Gastroesophageal sphincter (tissue), 4 donors: ENCODE measurements around the gene TXNL1. TPM values are rescaled to one million over a fixed set of nuclear protein-coding genes. Genes with fewer than 3 reads are reported as not detected.
"Not testable (repeated sequence)": the region's sequence is repeated elsewhere in the genome, so short reads cannot be mapped to it uniquely, and the experiment has no call there.

ENCODE experiments used
- ATAC-seq: fragments of 150-250 bp; one replicate; pipeline ENCODE4 v1.9.1; 2016; ENCODE audit warnings: mild to moderate bottlenecking, moderate library complexity
- H3K27ac ChIP-seq, 4 donors: fragments of 200-600 bp; sonication (generic) in 3 of 4; 1 replicate in 3 of 4; 2 replicates in 1 of 4; pipeline ENCODE4 v1.5.1; 2016 to 2019
- H3K27me3 ChIP-seq: fragments of 200-600 bp; sonication (generic); one replicate; pipeline ENCODE4 v1.5.1; 2019
- H3K36me3 ChIP-seq, 2 donors: fragments of 200-600 bp; sonication (generic); one replicate each; pipeline ENCODE4 v1.5.1; 2019; ENCODE audit warnings: control low read depth in 1 of 2
- H3K4me1 ChIP-seq, 3 donors: fragments of 200-600 bp; sonication (generic); 1 replicate in 2 of 3; 2 replicates in 1 of 3; pipeline ENCODE4 v1.5.1; 2016 to 2019; ENCODE audit warnings: control low read depth in 2 of 3
- H3K4me3 ChIP-seq, 2 donors: fragments of 200-600 bp; sonication (generic); one replicate each; pipeline ENCODE4 v1.5.1; 2019; ENCODE audit warnings: mild to moderate bottlenecking in 1 of 2, moderate library complexity in 1 of 2
- H3K9me3 ChIP-seq, 3 donors: fragments of 200-600 bp; sonication (generic); one replicate each; pipeline ENCODE4 v1.5.1; 2017 to 2019; ENCODE audit warnings: control low read depth in 2 of 3
- EP300 ChIP-seq: sonication (generic); formaldehyde crosslinking; IDR thresholded peaks from one replicate; pipeline ENCODE4 v1.6.1; 2017; ENCODE audit warnings: antibody characterized with exemption, mild to moderate bottlenecking
- POLR2A ChIP-seq, 2 donors: fragments of 450-650 bp; IDR thresholded peaks; one replicate each; pipeline ENCODE4 v1.6.1; 2017; ENCODE audit warnings: antibody characterized with exemption in 2 of 2, mild to moderate bottlenecking in 2 of 2, moderate library complexity in 1 of 2
- POLR2AphosphoS5 ChIP-seq: sonication (generic); formaldehyde crosslinking; IDR thresholded peaks from one replicate; pipeline ENCODE4 v1.6.1; 2017; ENCODE audit warnings: antibody characterized with exemption
- WGBS, 2 donors: methylation state at CpG; one replicate each; pipeline ENCODE4 v1.1.5; 2018; ENCODE audit warnings: low coverage in 1 of 2; 5-methylcytosine and 5-hydroxymethylcytosine counted together
- total RNA-seq, 4 donors: library from RNA; depleted of rRNA; stranded (reverse); fragments of >200 nt; gene quantifications; one replicate each; pipeline ENCODE4 v1.1.0, GENCODE V29; 2016
- TF ChIP-seq, protein P1 (sequence below), 4 experiments: fragments of 200-600 bp in 2 of 4; fragments of 450-650 bp in 2 of 4; sonication (generic) in 1 of 4; IDR thresholded peaks; one replicate each; pipeline ENCODE4 v1.5.1; 2017 to 2019; ENCODE audit warnings: antibody characterized with exemption in 4 of 4, mild to moderate bottlenecking in 2 of 4, moderate library complexity in 2 of 4

The TXNL1 gene
- total RNA-seq, 4 donors from 2014 or later = 43.6 to 53.0 (median 47.7) TPM

DNA sequence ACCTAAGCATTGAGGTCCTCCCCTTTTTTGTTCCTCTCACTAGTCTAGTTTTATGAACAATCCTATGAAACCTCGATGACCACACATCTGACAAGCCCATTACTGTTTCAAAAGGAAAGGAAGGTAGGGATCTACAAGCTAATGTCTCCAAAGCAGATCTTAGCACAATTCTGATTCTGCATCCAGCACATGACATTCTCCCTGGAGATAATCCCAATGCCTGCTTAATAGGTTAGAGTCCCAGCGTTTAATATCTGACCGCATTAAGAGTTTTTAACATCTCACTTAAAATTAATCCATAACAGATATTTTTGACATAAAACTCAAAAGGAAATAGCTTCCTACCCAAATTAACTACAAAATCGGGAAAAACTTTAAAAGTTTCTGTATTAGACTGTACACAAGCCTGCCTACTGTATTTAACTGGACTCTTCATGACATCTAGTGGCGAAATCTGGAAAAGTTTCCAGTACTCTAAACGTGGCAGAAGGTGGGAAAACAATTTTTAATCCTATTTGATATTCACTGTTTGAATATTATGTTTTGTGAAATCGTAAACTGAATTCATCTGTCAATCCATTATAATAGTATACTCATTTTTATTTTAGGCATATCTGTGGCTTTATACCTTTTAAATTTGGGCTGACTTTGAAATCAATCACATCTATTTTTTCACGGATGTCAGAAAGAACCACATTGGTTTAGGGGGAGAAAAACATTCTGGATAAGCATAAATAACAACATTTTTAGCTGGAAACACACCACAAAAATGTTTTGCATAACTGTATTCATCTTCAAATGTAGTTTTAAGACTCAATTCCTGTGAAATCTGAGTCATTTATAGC lies 62.4 kb downstream of the TXNL1 start:
- Histone ChIP-seq H3K27ac (no peak overlapping the region), H3K9me3 (peaks cover 0 to 4% (median 0%) of the 10 kb centered on the region in 3 donors), H3K27me3 (no peaks in the 10 kb centered on the region), H3K36me3 (no peaks in the 10 kb centered on the region), H3K4me3 (no peak overlapping the region), H3K4me1 (peaks cover 0 to 19% (median 5%) of the 10 kb centered on the region in 3 donors)
- WGBS, 2 donors = 34 to 35% methylated on average over 8 of the region's 8 CpGs
- ATAC-seq = peak; percentile 67
- TF ChIP-seq, protein P1, sequence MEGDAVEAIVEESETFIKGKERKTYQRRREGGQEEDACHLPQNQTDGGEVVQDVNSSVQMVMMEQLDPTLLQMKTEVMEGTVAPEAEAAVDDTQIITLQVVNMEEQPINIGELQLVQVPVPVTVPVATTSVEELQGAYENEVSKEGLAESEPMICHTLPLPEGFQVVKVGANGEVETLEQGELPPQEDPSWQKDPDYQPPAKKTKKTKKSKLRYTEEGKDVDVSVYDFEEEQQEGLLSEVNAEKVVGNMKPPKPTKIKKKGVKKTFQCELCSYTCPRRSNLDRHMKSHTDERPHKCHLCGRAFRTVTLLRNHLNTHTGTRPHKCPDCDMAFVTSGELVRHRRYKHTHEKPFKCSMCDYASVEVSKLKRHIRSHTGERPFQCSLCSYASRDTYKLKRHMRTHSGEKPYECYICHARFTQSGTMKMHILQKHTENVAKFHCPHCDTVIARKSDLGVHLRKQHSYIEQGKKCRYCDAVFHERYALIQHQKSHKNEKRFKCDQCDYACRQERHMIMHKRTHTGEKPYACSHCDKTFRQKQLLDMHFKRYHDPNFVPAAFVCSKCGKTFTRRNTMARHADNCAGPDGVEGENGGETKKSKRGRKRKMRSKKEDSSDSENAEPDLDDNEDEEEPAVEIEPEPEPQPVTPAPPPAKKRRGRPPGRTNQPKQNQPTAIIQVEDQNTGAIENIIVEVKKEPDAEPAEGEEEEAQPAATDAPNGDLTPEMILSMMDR (IDR thresholded peaks at IDR 0.05) = peak; percentile 65 to 82 (median 78)
- no peak for TF ChIP-seq EP300

DNA sequence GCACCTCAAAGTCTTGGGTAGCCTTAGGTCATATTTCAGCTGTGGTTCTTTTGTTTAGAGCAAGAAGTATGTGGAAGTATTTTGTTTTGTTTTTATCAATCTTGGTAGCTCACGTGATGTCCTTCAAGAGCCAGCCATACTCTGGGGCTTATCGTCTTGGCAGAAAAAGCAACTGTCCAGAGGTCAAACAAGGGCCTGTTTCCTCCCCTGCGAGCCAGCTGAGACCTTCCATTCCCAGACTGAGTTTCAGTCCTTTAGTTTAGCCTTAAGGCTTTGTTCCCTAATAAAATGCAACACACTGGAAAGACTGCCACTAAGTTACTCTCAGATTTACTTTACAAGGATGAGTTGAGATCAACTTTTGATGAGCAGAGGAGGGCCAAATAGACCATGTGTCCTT lies 63.5 kb downstream of the TXNL1 start:
- Histone ChIP-seq H3K4me3 (no peak overlapping the region), H3K9me3 (no peaks in the 10 kb centered on the region), H3K27ac (peak overlapping the region in 3 of 4 donors; percentile 20 to 50 (median 40)), H3K27me3 (no peaks in the 10 kb centered on the region), H3K4me1 (peaks cover 0 to 19% (median 5%) of the 10 kb centered on the region in 3 donors), H3K36me3 (no peaks in the 10 kb centered on the region)
- ATAC-seq = no peak
- WGBS, 2 donors = 20 to 23% methylated on average over 1 to 3 of the region's 3 CpGs
- TF ChIP-seq EP300 = no peak
- TF ChIP-seq POLR2A (IDR thresholded peaks at IDR 0.05) = no peak
- TF ChIP-seq, protein P1 (IDR thresholded peaks at IDR 0.05) = no peak
- no peak for TF ChIP-seq POLR2AphosphoS5

DNA sequence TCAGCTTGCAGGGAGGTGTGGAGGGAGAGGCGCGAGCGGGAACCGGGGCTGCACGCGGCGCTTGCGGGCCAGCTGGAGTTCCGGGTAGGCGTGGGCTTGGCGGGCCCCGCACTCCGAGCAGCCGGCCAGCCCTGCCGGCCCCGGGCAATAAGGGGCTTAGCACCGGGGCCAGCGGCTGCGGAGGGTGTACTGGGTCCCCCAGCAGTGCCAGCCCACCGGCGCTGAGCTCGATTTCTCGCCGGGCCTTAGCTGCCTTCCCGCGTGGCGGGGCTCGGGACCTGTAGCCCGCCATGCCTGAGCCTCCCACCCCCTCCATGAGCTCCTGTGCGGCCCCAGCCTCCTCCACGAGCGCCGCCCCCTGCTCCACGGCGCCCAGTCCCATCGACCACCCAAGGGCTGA lies 66.1 kb downstream of the TXNL1 start:
- H3K27me3 ChIP-seq, H3K27ac ChIP-seq, ATAC-seq, H3K9me3 ChIP-seq, H3K36me3 ChIP-seq, H3K4me3 ChIP-seq: not testable (repeated sequence)
- H3K4me1 ChIP-seq = peaks cover 0 to 19% (median 5%) of the 10 kb centered on the region in 3 donors
- WGBS, 2 donors = no CpG with 5 or more reads among the region's 36 CpGs

DNA sequence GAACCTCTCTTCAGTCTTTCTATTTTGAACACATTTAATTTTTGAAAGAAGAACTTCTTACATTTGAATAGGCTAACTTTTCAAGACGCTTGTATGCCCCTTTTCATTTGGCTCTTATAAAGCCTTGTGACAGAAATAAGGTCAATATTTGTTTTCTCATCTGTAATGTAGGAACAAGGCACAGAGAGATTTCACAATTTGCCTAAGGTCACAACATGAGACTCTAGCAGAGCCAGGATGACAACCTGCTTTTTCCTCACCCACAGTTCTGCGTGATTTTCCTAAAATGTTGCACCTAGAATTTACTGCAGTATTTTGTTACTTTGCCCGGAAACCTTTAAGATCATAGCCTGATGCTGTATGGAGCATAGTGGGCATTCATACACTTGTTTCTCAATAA lies 67.4 kb downstream of the TXNL1 start:
- H3K27me3 ChIP-seq = no peaks in the 10 kb centered on the region
- 93 to 95% methylated on average over 3 of the region's 3 CpGs for WGBS, 2 donors
- no peak for ATAC-seq
- H3K4me1 ChIP-seq = peaks cover 0 to 18% (median 5%) of the 10 kb centered on the region in 3 donors
- H3K36me3 ChIP-seq = no peaks in the 10 kb centered on the region
- no peak for TF ChIP-seq EP300
- no peaks in the 10 kb centered on the region for H3K9me3 ChIP-seq
- H3K27ac ChIP-seq = no peak overlapping the region
- no peak overlapping the region for H3K4me3 ChIP-seq

DNA sequence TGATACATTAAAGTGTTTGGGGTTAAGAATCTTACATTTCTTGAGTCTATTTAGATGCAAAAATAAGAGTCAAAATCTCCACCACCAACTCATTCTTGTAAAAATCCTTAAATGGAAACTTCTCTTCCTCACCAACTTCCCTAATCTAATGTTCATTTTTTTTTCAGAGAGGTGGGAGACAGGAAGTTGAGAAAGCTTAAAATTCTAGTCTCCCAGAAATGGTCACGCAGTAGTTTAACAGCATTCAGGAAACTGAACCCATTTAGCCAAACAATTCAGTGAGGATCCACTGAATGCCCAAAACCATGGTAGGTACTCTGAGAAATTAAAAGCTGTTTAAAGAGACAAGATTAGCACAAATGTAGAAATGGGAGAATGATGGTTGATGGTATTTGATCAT lies 69.0 kb downstream of the TXNL1 start:
- ATAC-seq = no peak
- 53% methylated on average over 1 of the region's 1 CpG; no CpG with 5 or more reads in 1 of the 2 donors for WGBS, 2 donors
- no peak for TF ChIP-seq EP300
- TF ChIP-seq POLR2A (IDR thresholded peaks at IDR 0.05) = no peak
- TF ChIP-seq POLR2AphosphoS5 = no peak
- TF ChIP-seq, protein P1 (IDR thresholded peaks at IDR 0.05) = no peak

DNA sequence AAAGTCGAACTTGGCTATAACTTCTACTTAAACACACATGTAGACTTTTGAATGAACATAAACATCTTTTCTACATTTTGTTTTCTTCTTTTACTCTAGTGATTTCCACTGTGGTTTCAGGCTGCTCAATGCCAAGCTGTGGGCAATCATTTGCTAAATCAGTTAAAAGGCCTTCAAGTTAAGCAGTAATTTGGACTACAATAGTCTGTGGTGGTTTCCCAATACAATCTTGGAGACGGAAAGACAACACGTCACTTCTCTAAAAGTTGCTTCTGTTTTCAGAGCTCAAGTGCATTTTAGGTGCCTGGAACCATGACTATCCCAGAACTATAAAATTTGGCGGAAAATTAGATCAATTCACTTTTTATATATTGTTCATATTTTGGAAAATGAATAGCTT lies 69.4 kb downstream of the TXNL1 start:
- TF ChIP-seq, protein P1 (IDR thresholded peaks at IDR 0.05) = no peak
- no peak for TF ChIP-seq POLR2A (IDR thresholded peaks at IDR 0.05)
- no peak for TF ChIP-seq POLR2AphosphoS5
- no peak for TF ChIP-seq EP300
- Histone ChIP-seq H3K36me3 (no peaks in the 10 kb centered on the region), H3K27me3 (no peaks in the 10 kb centered on the region), H3K27ac (no peak overlapping the region), H3K9me3 (no peaks in the 10 kb centered on the region), H3K4me3 (no peak overlapping the region), H3K4me1 (no peaks in the 10 kb centered on the region)
- 89 to 90% methylated on average over 4 of the region's 4 CpGs for WGBS, 2 donors
- ATAC-seq = no peak

More for the DNA sequence above, 69.0 kb downstream of the TXNL1 start:
- Histone ChIP-seq H3K9me3 (no peaks in the 10 kb centered on the region), H3K4me1 (peaks cover 0 to 3% (median 0%) of the 10 kb centered on the region in 3 donors), H3K27me3 (no peaks in the 10 kb centered on the region), H3K27ac (no peak overlapping the region), H3K4me3 (no peak overlapping the region), H3K36me3 (no peaks in the 10 kb centered on the region)
